Measurements from ENCODE around the gene CNTN1. TPM values are rescaled to one million over a fixed set of nuclear protein-coding genes. Genes with fewer than 3 reads are reported as not detected.
A peak's percentile ranks its signal among the peaks of the same experiment; 100 is the strongest.

CNTN1 gene
- total RNA-seq, 2 donors from 2014 or later: 1.3 to 3.1 TPM

DNA sequence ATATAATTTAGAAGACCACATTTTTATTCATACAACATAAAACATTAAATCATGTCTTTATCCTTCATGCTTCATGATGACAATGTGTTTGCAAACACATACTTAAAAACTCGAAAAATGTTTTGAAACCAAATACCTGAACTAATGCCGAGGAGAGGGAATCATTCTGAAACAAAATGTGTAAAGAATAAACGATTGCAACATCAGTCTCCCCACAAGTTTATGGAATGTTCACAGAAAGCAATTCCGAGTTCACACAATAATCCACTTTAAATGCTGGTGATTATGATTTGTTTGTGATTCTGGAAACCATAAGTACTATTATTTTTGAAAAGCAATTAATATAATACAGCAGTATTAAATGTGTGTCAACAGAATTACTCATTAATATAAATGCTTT, 411.4 kb downstream of the CNTN1 start:
- intact Hi-C loops (cut with DNase I): no loop called here
- Histone ChIP-seq H3K4me1 (no peaks in the 10 kb centered on the region), H3K4me3 (no peak overlapping the region), H3K27ac (no peak overlapping the region), H3K27me3 (no peaks in the 10 kb centered on the region), H3K9me3 (no peaks in the 10 kb centered on the region), H3K36me3 (replicated peaks in 1 of 2; ENCODE audit: insufficient read depth in 1 of 2, low read depth in 2 of 2) (no peaks in the 10 kb centered on the region)
- 40 to 43% methylated on average over 4 of the region's 4 CpGs for WGBS, 2 donors
- no peak for DNase-seq
- TF ChIP-seq POLR2A (IDR thresholded peaks at IDR 0.05): no peak
- TF ChIP-seq, protein P1, sequence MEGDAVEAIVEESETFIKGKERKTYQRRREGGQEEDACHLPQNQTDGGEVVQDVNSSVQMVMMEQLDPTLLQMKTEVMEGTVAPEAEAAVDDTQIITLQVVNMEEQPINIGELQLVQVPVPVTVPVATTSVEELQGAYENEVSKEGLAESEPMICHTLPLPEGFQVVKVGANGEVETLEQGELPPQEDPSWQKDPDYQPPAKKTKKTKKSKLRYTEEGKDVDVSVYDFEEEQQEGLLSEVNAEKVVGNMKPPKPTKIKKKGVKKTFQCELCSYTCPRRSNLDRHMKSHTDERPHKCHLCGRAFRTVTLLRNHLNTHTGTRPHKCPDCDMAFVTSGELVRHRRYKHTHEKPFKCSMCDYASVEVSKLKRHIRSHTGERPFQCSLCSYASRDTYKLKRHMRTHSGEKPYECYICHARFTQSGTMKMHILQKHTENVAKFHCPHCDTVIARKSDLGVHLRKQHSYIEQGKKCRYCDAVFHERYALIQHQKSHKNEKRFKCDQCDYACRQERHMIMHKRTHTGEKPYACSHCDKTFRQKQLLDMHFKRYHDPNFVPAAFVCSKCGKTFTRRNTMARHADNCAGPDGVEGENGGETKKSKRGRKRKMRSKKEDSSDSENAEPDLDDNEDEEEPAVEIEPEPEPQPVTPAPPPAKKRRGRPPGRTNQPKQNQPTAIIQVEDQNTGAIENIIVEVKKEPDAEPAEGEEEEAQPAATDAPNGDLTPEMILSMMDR (IDR thresholded peaks at IDR 0.05): no peak
- ATAC-seq: no peak

GRCh38 chr12:41106315-41106714, 414.1 kb downstream of the CNTN1 start:
- Histone ChIP-seq H3K27ac (no peak overlapping the region), H3K4me1 (no peaks in the 10 kb centered on the region), H3K27me3 (no peaks in the 10 kb centered on the region), H3K4me3 (no peak overlapping the region), H3K9me3 (no peaks in the 10 kb centered on the region), H3K36me3 (replicated peaks in 1 of 2; ENCODE audit: insufficient read depth in 1 of 2, low read depth in 2 of 2) (no peaks in the 10 kb centered on the region)
- no peak for ATAC-seq
- DNase-seq: no peak
- intact Hi-C loops (cut with DNase I): no loop called here
- TF ChIP-seq, protein P1 (IDR thresholded peaks at IDR 0.05): no peak
- no peak for TF ChIP-seq POLR2A (IDR thresholded peaks at IDR 0.05)
- WGBS, 2 donors: 51 to 67% methylated on average over 3 of the region's 3 CpGs

GRCh38 chr12:41108032-41108431, 415.8 kb downstream of the CNTN1 start:
- TF ChIP-seq, protein P1 (IDR thresholded peaks at IDR 0.05): no peak
- no peak for TF ChIP-seq POLR2A (IDR thresholded peaks at IDR 0.05)
- DNase-seq (peak in 1 of 4 donors; percentile 7), ATAC-seq (no peak)
- no peak overlapping the region for H3K27ac ChIP-seq
- H3K4me1 ChIP-seq: no peaks in the 10 kb centered on the region
- no peaks in the 10 kb centered on the region for H3K36me3 ChIP-seq (replicated peaks in 1 of 2; ENCODE audit: insufficient read depth in 1 of 2, low read depth in 2 of 2)
- H3K27me3 ChIP-seq: no peaks in the 10 kb centered on the region
- intact Hi-C loops (cut with DNase I): no loop called here
- H3K9me3 ChIP-seq: no peaks in the 10 kb centered on the region
- 15 to 24% methylated on average over 4 of the region's 4 CpGs for WGBS, 2 donors
- no peak overlapping the region for H3K4me3 ChIP-seq

GRCh38 chr12:41112903-41113302, 420.7 kb downstream of the CNTN1 start:
- H3K4me3 ChIP-seq: no peak overlapping the region
- H3K4me1 ChIP-seq: no peaks in the 10 kb centered on the region
- no peak overlapping the region for H3K27ac ChIP-seq
- no peaks in the 10 kb centered on the region for H3K9me3 ChIP-seq
- intact Hi-C loops (cut with DNase I): no loop called here
- no peaks in the 10 kb centered on the region for H3K27me3 ChIP-seq
- TF ChIP-seq, protein P1 (IDR thresholded peaks at IDR 0.05): no peak
- TF ChIP-seq POLR2A (IDR thresholded peaks at IDR 0.05): no peak
- H3K36me3 ChIP-seq (replicated peaks in 1 of 2; ENCODE audit: insufficient read depth in 1 of 2, low read depth in 2 of 2): no peaks in the 10 kb centered on the region
- WGBS, 2 donors: 46 to 63% methylated on average over 2 of the region's 2 CpGs
- no peak for ATAC-seq
- DNase-seq: no peak

DNA sequence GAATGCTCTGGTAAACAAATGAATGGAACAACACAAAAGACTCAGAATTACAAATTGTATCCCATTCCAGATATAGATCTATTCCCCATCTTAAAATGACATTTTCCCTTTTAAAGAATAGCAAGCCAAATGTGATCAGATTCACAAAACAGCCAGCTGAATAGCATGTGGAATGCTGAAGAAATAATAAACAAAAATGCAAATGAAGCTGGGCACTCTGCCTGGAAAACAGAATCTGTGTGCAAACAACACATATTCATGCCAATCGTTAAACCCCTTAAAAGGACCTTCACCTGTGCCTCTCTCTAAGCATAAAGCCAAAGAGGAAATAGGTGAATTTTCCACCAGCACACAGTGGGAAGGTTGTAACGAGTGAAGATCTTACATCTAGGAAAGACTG, 428.0 kb downstream of the CNTN1 start:
- H3K4me3 ChIP-seq: no peak overlapping the region
- ATAC-seq (no peak), DNase-seq (no peak)
- H3K4me1 ChIP-seq: no peaks in the 10 kb centered on the region
- no peaks in the 10 kb centered on the region for H3K9me3 ChIP-seq
- no peak for TF ChIP-seq POLR2A (IDR thresholded peaks at IDR 0.05)
- TF ChIP-seq, protein P1 (IDR thresholded peaks at IDR 0.05): no peak
- no peaks in the 10 kb centered on the region for H3K27me3 ChIP-seq
- H3K27ac ChIP-seq: no peak overlapping the region
- H3K36me3 ChIP-seq (replicated peaks in 1 of 2; ENCODE audit: insufficient read depth in 1 of 2, low read depth in 2 of 2): no peaks in the 10 kb centered on the region
- intact Hi-C loops (cut with DNase I): no loop called here
- 41 to 49% methylated on average over 2 of the region's 2 CpGs for WGBS, 2 donors
